Epithelial cell of proximal tubule (primary cell): ENCODE results near the gene RBBP6. TPM values are rescaled to one million over a fixed set of nuclear protein-coding genes. Genes with fewer than 3 reads are reported as not detected.
"Not testable (repeated sequence)": the region's sequence is repeated elsewhere in the genome, so short reads cannot be mapped to it uniquely, and the experiment has no call there.

Experiments used
- DNase-seq: peaks from one replicate; pipeline ENCODE4 v3.0.0-alpha.2; 2011; ENCODE audit warnings: low read depth
- H3K4me3 ChIP-seq: 2 replicates; pipeline ENCODE4 v1.5.1; 2011; ENCODE audit warnings: low read depth, mild to moderate bottlenecking, low read length
- total RNA-seq: library from RNA; depleted of rRNA; stranded (reverse); fragments of >200 nt; gene quantifications from 2 replicates; pipeline ENCODE4 v1.2.3, GENCODE V29; 2015
- TF ChIP-seq, protein P1 (sequence below): conservative IDR thresholded peaks from 2 replicates; pipeline ENCODE4 v1.5.1; 2012; ENCODE audit warnings: low read depth, mild to moderate bottlenecking, low read length

The RBBP6 gene
- total RNA-seq, 1 donor from 2014 or later, result 16.8 TPM

DNA sequence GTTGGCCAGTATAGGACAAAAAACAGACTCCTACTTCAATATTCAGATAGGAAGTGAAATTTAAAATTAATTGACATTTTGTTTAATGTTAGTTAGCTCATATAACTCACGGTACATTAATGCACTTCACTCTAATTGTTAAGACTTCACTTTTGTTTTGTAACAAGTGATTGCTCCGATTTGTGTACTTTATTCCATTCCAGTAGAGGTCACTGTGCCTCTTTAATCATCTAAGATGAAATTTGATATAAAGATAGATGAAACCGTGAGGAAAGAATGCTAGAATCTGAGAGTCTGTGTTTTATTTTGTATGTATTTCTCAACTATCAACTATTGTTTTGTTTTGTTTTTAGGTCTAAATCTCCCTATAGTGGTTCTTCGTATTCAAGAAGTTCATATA is 29.0 kb downstream of the RBBP6 start:
- H3K4me3 ChIP-seq, result no peak overlapping the region
- no peak for DNase-seq
- TF ChIP-seq, protein P1, sequence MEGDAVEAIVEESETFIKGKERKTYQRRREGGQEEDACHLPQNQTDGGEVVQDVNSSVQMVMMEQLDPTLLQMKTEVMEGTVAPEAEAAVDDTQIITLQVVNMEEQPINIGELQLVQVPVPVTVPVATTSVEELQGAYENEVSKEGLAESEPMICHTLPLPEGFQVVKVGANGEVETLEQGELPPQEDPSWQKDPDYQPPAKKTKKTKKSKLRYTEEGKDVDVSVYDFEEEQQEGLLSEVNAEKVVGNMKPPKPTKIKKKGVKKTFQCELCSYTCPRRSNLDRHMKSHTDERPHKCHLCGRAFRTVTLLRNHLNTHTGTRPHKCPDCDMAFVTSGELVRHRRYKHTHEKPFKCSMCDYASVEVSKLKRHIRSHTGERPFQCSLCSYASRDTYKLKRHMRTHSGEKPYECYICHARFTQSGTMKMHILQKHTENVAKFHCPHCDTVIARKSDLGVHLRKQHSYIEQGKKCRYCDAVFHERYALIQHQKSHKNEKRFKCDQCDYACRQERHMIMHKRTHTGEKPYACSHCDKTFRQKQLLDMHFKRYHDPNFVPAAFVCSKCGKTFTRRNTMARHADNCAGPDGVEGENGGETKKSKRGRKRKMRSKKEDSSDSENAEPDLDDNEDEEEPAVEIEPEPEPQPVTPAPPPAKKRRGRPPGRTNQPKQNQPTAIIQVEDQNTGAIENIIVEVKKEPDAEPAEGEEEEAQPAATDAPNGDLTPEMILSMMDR, result peak; percentile 41

DNA sequence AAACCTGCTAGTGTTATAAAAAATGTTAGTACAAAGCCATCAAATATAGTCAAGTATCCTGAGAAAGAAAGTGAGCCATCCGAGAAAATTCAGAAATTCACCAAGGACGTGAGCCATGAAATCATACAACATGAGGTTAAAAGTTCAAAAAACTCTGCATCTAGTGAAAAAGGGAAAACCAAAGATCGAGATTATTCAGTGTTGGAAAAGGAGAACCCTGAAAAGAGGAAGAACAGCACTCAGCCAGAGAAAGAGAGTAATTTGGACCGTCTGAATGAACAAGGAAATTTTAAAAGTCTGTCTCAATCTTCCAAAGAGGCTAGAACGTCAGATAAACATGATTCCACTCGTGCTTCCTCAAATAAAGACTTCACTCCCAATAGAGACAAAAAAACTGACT is 31.7 kb downstream of the RBBP6 start:
- no peak for DNase-seq
- TF ChIP-seq, protein P1, result no peak
- no peak overlapping the region for H3K4me3 ChIP-seq

DNA sequence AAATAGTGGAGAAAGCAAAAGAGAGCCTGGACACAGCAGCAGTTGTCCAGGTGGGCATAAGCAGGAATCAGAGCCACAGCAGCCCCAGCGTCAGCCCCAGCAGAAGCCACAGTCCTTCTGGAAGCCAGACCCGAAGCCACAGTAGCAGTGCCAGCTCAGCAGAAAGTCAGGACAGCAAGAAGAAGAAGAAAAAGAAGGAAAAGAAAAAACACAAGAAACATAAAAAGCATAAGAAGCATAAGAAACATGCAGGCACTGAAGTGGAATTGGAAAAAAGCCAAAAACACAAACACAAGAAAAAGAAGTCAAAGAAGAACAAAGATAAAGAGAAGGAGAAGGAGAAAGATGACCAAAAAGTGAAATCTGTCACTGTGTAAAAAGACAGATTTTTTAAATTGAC is 32.7 kb downstream of the RBBP6 start:
- no peak for DNase-seq
- no peak overlapping the region for H3K4me3 ChIP-seq
- TF ChIP-seq, protein P1, result no peak

DNA sequence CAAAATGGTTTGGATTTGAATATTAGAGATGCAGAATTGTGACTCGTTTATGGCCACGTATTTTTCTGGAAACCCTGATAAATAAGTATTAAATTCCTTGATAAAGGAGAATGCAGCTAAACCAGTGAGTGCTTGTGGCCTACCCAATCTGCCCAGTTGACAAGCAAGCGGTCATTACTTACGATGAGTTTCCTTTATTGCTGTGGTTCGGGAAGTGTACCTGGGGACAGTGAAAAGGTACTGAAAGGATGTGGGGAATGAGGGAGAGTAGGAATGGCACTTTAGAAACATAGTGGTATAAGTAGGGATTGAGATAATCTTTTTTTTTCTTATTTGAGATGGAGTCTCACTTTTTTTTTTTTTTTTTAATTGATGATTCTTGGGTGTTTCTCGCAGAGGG is 33.8 kb downstream of the RBBP6 start:
- H3K4me3 ChIP-seq, result no peak overlapping the region
- TF ChIP-seq, protein P1, result no peak
- no peak for DNase-seq

DNA sequence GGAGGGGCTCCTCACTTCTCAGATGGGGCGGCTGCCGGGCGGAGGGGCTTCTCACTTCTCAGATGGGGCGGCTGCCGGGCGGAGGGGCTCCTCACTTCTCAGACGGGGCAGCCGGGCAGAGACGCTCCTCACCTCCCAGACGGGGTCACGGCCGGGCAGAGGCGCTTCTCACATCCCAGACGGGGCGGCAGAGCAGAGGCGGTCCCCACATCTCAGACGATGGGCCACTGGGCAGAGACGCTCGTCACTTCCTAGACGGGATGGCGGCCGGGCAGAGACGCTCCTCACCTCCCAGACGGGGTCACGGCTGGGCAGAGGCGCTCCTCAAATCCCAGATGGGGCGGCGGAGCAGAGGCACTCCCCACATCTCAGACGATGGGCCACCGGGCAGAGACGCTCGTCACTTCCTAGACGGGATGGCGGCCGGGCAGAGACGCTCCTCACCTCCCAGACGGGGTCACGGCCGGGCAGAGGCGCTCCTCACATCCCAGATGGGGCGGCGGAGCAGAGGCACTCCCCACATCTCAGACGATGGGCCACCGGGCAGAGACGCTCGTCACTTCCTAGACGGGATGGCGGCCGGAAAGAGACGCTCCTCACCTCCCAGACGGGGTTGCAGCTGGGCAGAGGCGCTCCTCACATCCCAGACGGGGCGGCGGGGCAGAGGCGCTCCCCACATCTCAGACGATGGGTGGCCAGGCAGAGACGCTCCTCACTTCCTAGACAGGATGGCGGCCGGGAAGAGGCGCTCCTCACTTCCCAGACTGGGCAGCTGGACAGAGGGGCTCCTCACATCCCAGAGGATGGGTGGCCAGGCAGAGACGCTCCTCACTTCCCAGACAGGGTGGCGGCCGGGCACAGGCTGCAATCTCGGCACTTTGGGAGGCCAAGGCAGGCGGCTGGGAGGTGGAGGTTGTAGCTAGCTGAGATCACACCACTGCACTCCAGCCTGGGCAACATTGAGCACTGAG is 35.4 kb downstream of the RBBP6 start:
- not testable (repeated sequence) for H3K4me3 ChIP-seq, DNase-seq

DNA sequence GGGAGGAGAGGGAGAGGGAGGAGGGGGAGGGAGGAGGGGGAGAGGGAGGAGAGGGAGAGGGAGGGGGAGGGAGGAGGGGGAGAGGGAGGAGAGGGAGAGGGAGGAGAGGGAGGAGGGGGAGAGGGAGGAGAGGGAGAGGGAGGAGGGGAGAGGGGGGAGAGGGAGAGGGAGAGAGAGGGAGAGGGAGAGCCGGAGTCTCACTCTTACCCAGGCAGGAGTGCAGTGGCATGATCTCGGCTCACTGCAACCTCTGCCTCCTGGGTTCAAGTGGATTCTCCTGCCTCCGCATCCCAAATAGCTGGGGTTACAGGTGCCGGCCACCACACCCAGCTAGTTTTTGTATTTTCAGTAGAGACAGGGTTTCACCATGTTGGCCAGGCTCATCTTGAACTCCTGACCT is 36.4 kb downstream of the RBBP6 start:
- DNase-seq, H3K4me3 ChIP-seq: not testable (repeated sequence)

DNA sequence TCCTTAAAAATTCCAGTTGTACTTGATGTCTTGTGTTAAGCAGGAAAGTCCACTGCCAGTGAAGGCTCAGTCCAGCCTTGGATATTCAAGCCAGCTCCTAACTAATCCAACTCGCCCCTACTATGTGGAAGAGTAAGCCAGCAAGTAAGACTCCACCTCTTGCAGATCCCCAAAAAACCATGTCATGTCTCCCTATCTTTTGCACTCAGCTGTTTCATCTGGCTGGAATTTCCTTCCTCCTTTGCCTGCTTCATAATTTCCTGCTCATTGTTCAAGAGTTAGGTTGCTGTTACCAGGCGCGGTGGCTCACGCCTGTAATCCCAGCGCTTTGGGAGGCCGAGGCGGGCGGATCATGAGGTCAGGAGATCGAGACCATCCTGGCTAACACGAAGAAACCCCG is 37.8 kb downstream of the RBBP6 start:
- no peak for DNase-seq
- TF ChIP-seq, protein P1, result no peak
- H3K4me3 ChIP-seq, result no peak overlapping the region

DNA sequence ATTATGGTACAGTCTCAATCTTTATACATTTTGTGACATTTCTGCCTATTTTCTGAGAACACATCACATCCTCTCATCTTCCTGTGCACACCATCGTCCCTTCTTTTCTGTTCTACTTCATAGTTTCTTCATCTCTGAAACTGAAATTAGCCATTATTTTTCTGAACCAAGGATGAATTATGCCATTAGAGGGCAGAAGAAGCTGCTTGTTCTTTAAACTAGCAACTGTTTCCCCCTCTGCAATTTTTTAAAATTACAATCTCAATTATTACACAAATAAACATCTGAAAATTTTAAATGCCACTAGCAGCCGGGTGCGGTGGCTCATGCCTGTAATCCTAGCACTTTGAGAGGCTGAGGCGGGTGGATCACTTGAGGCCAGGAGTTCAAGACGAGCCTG is 41.3 kb downstream of the RBBP6 start:
- DNase-seq, result no peak
- TF ChIP-seq, protein P1, result peak; percentile 57
- no peak overlapping the region for H3K4me3 ChIP-seq
